GM18507 (cell line): ENCODE data around the gene MMD.
A peak's percentile ranks its signal among the peaks of the same experiment; 100 is the strongest.

Experiments
- DNase-seq: peaks from one replicate; pipeline ENCODE4 v3.0.0; 2011; ENCODE audit warnings: low read depth; ENCODE audit not compliant: insufficient read length; ENCODE audit errors: extremely low spot score
- FAIRE-seq: peaks from 2 replicates; lab custom pipeline; 2011; peaks lifted over from hg19 to GRCh38; lab: Jason Lieb, UNC

Gene MMD

DNA sequence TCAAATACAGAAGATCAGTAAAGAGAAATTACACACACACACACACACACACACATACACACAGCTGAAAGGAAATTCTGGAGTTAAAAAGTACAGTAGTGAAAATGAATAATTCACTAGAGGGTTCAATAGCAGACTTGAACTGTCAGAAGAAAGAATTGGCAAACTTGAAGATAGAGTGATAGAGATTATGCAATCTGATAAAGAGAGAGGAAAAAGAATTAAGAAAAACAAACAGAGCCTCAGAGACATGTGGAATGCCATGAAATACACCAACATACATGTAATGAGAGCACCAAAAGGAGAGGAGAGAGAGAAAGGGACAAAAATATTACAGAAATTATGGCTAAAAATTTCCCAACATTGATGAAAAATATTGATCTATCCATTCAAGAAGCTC lies 60.7 kb downstream of the MMD start:
- no peak for FAIRE-seq
- no peak for DNase-seq

DNA sequence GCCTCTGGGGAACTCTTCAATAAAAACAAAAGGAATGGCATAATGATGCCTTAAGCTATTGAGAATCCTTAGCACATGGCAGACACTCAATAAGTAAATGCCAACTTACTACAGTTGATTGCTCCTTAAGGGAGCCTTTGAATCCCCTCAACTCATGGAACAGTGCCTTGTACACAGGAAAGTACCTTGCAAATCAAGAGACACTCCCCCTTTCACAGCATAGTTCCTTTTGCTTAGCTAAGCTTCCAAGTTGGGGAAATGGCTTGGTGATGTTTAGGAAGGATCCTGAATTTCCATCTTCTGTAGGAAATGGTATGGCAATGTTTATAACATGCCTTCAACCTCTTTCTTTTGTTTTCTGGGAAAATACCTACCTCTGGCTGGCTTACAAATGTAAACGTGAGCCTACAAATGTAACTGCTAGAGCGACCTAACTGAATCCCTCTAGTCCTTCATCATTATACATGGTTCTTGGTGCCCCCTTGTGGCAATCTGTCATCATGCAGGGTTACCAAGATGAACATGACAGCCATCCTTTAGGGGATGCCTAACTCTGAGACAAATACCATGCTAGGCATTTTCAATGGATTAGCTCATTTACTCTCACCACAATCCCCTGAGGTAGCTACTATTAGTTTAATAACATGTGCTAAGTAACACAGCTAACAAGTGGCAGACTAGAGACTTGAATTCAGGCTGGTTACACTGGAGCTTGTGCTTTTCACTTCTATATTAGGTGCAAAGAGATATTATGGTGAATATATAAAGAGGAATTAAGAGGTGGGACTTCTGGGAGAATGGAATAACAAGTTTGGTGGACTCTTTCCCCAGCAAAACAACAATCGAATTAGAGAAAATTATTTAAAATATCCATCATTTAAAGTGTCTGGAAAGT lies 65.0 kb downstream of the MMD start:
- FAIRE-seq (peak; percentile 90), DNase-seq (peak; percentile 38)

- DNase-seq: no peak
- FAIRE-seq: no peak
Measured at GRCh38 chr17:55354941-55355340, 66.7 kb downstream of the MMD start.

DNA sequence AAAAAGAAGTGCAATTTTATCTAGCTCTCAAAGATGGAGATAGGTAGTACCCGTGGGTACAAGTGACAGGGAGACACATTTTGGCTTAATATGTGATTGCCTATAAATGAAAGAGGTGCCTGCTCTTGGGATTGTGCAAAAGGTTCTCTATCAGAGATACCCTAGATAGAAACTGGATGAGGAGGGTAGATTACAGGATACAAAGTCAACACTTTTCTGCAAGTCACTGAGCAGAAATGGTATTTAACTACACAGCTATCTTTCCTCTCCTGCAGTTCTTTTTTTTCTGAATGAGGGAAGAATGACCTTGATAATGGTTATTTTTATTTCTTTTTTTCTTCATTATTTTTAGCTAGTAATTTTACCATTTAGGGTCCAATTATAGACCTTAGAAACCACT lies 67.6 kb downstream of the MMD start:
- no peak for FAIRE-seq
- DNase-seq: no peak

DNA sequence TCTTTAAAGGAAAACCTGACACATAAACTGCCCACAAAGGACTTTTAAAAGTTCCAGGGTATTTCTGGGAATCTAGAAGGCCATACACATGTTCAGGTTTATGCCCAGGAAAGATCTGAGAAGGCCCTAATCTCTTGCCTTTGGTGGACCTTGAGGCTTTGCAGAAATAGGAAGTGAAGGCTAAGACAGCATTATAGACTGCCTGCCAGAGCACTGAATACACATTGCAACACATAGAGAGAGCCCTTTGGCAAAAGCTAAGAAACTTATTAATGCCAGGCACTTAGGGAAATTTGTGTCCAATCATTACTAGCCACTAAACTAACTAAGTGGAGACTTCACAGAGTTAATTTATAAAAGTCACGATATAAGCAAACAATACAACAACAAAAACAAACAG lies 70.4 kb downstream of the MMD start:
- DNase-seq: no peak

GRCh38 chr17:55350825-55351205 lies 70.8 kb downstream of the MMD start:
- DNase-seq (no peak), FAIRE-seq (no peak)

More for the DNA sequence above, 70.4 kb downstream of the MMD start:
- no peak for FAIRE-seq

- DNase-seq: no peak
- peak; percentile 74 for FAIRE-seq
Measured at GRCh38 chr17:55348749-55349354, 72.8 kb downstream of the MMD start.

- FAIRE-seq: no peak
- no peak for DNase-seq
Measured at GRCh38 chr17:55347341-55347740, 74.3 kb downstream of the MMD start.

- FAIRE-seq (no peak), DNase-seq (no peak)
Measured at GRCh38 chr17:55346658-55347057, 75.0 kb downstream of the MMD start.

DNA sequence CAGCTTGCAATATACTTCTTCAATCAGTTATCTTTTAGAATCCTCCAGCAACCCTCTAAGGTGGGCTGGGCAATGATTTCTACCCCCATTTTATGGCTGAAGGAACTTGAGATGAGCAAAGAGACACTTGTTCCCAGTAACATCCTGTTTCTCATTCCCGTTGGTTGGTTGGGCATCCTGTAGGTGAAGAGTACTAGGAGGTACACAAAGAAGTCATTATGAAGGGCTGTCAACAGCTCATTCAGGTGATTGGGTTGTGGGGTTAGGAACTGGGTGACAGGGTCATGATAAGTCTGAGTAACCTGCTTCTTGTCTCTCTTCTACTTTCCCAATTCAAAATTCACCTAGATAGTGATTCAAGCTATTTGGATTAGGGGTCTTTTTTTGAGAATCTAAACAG lies 76.5 kb downstream of the MMD start:
- FAIRE-seq: no peak
- DNase-seq: no peak

- DNase-seq (no peak), FAIRE-seq (no peak)
Measured at GRCh38 chr17:55344514-55344997, 77.1 kb downstream of the MMD start.

GRCh38 chr17:55343900-55344513 lies 77.6 kb downstream of the MMD start:
- DNase-seq: no peak
- FAIRE-seq: no peak

DNA sequence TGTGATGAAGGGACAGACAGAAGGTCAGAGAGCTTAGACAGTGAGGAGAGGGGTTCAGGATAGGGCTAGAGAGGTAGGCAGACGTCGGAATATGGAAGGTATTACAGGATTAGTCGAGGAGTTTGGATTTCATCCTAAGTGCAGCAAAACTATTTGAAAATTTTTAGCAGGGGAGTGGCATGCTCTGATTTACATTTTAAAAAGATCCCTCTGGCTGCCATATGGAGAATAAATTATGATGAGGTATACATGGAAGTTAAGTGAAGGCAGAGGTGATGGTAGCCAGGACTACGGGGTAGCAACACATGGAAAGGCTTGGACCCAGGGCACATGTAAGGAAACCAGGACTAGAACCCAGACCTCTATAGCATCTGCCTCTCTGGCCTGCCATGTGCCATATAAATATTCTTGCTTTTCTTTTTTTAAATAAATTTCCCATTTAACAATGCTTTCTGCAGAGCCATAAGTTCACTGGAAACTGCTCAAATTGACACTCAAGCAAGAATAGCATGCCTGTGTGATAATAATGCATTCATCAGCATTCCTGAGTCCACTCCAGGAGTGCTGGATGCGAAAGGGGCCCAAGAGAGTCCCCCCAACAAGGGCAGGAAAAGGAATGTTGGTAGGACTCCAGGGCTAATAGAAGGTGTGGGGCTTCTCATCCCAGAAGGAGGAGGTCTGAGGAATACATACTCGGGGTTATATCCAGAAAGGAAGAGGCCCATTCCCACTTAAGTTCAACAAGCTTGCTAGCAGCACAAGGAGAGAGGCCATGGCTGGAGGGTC lies 78.6 kb downstream of the MMD start:
- FAIRE-seq (no peak), DNase-seq (no peak)
